ENCODE data around the gene EXOC3.

EXOC3 gene

DNA sequence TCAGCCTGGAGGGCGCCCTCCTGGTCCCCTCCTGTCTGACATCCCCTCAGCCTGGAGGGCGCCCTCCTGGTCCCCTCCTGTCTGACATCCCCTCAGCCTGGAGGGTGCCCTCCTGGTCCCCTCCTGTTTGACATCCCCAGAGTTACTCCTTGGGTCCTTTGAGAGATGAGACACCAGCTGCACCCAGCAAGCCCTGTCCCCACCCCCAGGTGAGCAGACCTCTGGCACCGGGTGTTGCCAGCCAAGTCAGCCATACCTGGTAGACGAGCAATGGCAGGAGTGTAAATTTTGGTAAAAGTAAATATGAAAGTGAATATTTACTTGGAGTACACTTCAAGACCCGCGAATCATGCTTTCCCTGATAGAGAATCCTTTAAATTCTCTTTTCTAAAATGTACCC, 25.4 kb downstream of the EXOC3 start:
- H3K9ac ChIP-seq (ENCODE audit: low read length): no peak overlapping the region
- no peak overlapping the region for H3K27ac ChIP-seq (ENCODE audit: low read length)

DNA sequence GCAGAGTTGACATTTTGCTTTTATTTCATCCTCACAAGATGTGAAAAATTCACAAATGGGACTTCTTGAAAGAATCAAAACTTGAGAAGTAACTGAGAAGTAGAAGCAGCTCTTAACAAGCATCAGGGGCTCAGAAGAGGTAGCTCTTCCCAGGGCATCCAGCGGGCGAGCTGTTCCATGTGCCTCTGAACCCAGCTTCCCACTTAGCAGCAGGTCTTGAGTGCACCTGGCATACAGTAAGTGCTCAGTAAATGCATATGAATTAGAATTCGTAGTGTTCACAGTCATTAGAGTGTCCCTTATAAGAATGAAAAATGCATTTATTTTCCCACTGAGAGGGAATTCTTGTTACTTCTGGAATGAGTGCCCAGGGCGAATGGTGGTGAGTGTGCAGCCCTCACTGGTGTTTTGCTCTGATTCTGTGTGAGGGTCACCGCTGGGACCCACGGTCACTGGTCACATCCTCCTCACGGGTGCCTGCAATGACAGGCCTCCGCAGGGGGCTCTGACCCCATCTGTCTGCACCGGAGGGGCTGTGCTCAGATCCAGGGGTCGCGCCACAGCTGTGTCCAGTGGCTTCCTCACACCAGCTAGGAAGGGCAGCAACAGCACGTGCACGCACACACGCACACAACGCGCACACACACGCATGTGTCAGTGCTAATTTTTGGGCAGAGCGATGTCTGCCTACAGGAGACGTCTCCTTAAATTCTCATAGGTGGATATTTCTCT, 26.9 kb downstream of the EXOC3 start:
- no peaks in the 10 kb centered on the region for H3K9me3 ChIP-seq (ENCODE audit: insufficient read depth, low read length)
- peaks cover 6% of the 10 kb centered on the region for H3K36me3 ChIP-seq (replicated peaks; ENCODE audit: low read depth, low read length)
- peaks cover 25% of the 10 kb centered on the region for H3K79me2 ChIP-seq (ENCODE audit: low read length)
- TF ChIP-seq, protein P1, sequence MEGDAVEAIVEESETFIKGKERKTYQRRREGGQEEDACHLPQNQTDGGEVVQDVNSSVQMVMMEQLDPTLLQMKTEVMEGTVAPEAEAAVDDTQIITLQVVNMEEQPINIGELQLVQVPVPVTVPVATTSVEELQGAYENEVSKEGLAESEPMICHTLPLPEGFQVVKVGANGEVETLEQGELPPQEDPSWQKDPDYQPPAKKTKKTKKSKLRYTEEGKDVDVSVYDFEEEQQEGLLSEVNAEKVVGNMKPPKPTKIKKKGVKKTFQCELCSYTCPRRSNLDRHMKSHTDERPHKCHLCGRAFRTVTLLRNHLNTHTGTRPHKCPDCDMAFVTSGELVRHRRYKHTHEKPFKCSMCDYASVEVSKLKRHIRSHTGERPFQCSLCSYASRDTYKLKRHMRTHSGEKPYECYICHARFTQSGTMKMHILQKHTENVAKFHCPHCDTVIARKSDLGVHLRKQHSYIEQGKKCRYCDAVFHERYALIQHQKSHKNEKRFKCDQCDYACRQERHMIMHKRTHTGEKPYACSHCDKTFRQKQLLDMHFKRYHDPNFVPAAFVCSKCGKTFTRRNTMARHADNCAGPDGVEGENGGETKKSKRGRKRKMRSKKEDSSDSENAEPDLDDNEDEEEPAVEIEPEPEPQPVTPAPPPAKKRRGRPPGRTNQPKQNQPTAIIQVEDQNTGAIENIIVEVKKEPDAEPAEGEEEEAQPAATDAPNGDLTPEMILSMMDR (IDR thresholded peaks at IDR 0.05; ENCODE audit: low read depth, low read length): no peak
- no peak for TF ChIP-seq EZH2phosphoT487 (IDR thresholded peaks at IDR 0.05; ENCODE audit: low read depth)
- no peak overlapping the region for H3K4me3 ChIP-seq (ENCODE audit: low read length)
- H3K9ac ChIP-seq (ENCODE audit: low read length): no peak overlapping the region
- H3K4me2 ChIP-seq (ENCODE audit: low read length): no peak overlapping the region
- no peaks in the 10 kb centered on the region for H4K20me1 ChIP-seq (ENCODE audit: insufficient read depth, low read length)
- H3K4me1 ChIP-seq (ENCODE audit: low read length): peaks cover 16% of the 10 kb centered on the region
- H3K27ac ChIP-seq (ENCODE audit: low read length): no peak overlapping the region
- no peaks in the 10 kb centered on the region for H3K27me3 ChIP-seq (ENCODE audit: low read depth, low read length)
- H2AFZ ChIP-seq (ENCODE audit: low read depth, low read length): no peak overlapping the region

More for the DNA sequence above, 25.4 kb downstream of the EXOC3 start:
- Histone ChIP-seq H3K27me3 (ENCODE audit: low read depth, low read length) (no peaks in the 10 kb centered on the region), H3K79me2 (ENCODE audit: low read length) (peaks cover 25% of the 10 kb centered on the region), H3K9me3 (ENCODE audit: insufficient read depth, low read length) (no peaks in the 10 kb centered on the region), H3K4me3 (ENCODE audit: low read length) (no peak overlapping the region), H3K4me2 (ENCODE audit: low read length) (no peak overlapping the region), H3K4me1 (ENCODE audit: low read length) (peaks cover 16% of the 10 kb centered on the region), H2AFZ (ENCODE audit: low read depth, low read length) (no peak overlapping the region), H3K36me3 (replicated peaks; ENCODE audit: low read depth, low read length) (peaks cover 6% of the 10 kb centered on the region), H4K20me1 (ENCODE audit: insufficient read depth, low read length) (no peaks in the 10 kb centered on the region)
- no peak for TF ChIP-seq EZH2phosphoT487 (IDR thresholded peaks at IDR 0.05; ENCODE audit: low read depth)
- TF ChIP-seq, protein P1 (IDR thresholded peaks at IDR 0.05; ENCODE audit: low read depth, low read length): no peak

DNA sequence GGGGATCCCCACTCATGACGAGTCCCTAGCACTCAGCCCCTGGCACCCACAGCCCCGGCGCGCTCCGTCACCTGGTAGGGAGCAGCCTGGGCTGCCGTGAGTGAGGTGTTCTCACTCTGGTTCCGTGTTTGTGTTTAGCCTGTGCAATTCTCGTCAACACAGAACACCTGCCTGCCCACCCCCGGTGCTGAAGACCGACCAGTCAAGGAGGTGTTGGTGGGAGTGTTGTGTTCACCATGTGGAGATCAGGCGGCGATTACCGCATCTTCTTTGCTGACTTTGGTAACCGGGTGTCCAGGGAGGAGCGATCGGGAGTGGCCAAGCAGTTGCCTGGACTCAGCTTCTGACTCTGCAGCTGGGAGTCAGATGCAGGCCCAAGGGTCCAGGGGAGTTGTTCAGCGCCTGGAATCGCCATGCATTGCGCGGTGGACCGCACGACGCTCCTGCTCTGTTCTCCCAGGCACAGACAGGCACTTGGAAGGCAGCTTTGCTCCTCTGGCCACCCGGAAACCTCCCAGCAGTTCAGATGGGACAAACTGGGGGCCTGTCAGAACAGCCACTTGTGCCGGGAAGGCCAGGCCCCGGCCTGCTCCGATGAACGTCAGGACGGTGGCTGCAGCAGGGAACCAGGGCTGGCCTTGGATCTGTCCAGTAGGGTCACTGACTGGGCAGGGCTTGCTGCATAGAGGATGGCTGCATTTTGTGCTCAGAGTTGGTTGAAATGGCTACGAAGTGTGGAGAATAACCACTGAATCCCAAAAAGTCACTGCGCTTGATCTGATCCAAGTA, 28.2 kb downstream of the EXOC3 start:
- H3K79me2 ChIP-seq (ENCODE audit: low read length): peaks cover 25% of the 10 kb centered on the region

DNA sequence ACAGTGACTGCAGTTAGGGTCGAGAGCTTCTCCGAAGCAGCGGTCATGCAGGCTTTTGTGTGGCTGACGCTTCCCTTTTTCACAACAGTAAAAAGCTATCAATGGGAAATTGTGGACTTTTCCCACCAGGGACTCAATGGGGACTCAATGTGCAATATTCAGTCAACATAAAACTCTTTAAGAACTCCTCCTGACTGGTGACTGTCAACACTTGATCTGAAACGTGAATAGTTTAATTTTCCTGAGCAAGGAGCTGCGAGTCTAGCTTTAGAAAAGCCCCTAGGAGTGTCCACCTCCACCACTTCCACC, 28.7 kb downstream of the EXOC3 start:
- H3K27me3 ChIP-seq (ENCODE audit: low read depth, low read length): no peaks in the 10 kb centered on the region
- no peaks in the 10 kb centered on the region for H3K9me3 ChIP-seq (ENCODE audit: insufficient read depth, low read length)
- H3K4me2 ChIP-seq (ENCODE audit: low read length): peak overlapping the region; percentile 70
- peaks cover 25% of the 10 kb centered on the region for H3K79me2 ChIP-seq (ENCODE audit: low read length)
- no peak overlapping the region for H3K27ac ChIP-seq (ENCODE audit: low read length)
- H3K4me1 ChIP-seq (ENCODE audit: low read length): peaks cover 16% of the 10 kb centered on the region
- H3K9ac ChIP-seq (ENCODE audit: low read length): peak overlapping the region; percentile 98; the same call in 1 of the 2 replicates
- no peak for TF ChIP-seq EZH2phosphoT487 (IDR thresholded peaks at IDR 0.05; ENCODE audit: low read depth)
- TF ChIP-seq, protein P1 (IDR thresholded peaks at IDR 0.05; ENCODE audit: low read depth, low read length): no peak
- H4K20me1 ChIP-seq (ENCODE audit: insufficient read depth, low read length): no peaks in the 10 kb centered on the region
- no peak overlapping the region for H2AFZ ChIP-seq (ENCODE audit: low read depth, low read length)
- peak overlapping the region; percentile 97 for H3K4me3 ChIP-seq (ENCODE audit: low read length)
- H3K36me3 ChIP-seq (replicated peaks; ENCODE audit: low read depth, low read length): peaks cover 6% of the 10 kb centered on the region

More for the DNA sequence above, 28.2 kb downstream of the EXOC3 start:
- Histone ChIP-seq H3K9me3 (ENCODE audit: insufficient read depth, low read length) (no peaks in the 10 kb centered on the region), H3K4me3 (ENCODE audit: low read length) (peak overlapping the region; percentile 97; the same call in 1 of the 2 replicates), H3K4me2 (ENCODE audit: low read length) (peak overlapping the region; percentile 70), H4K20me1 (ENCODE audit: insufficient read depth, low read length) (no peaks in the 10 kb centered on the region), H3K27me3 (ENCODE audit: low read depth, low read length) (no peaks in the 10 kb centered on the region), H2AFZ (ENCODE audit: low read depth, low read length) (no peak overlapping the region), H3K9ac (ENCODE audit: low read length) (no peak overlapping the region), H3K4me1 (ENCODE audit: low read length) (peaks cover 16% of the 10 kb centered on the region), H3K36me3 (replicated peaks; ENCODE audit: low read depth, low read length) (peaks cover 6% of the 10 kb centered on the region), H3K27ac (ENCODE audit: low read length) (no peak overlapping the region)
- TF ChIP-seq, protein P1 (IDR thresholded peaks at IDR 0.05; ENCODE audit: low read depth, low read length): no peak
- TF ChIP-seq EZH2phosphoT487 (IDR thresholded peaks at IDR 0.05; ENCODE audit: low read depth): no peak
